Fibroblast of skin of left quadriceps (primary cell): ENCODE results near the gene NCOA6.
A peak's percentile ranks its signal among the peaks of the same experiment; 100 is the strongest.

ENCODE experiments used
- DNase-seq, 2 experiments: peaks; one replicate each; pipeline ENCODE4 v3.0.0-alpha.2; 2013; ENCODE audit warnings: low read depth in 2 of 2

Gene NCOA6

GRCh38 chr20:34825530-34826362 is at the start of gene NCOA6:
NCOA6 (minus strand) TSS chr20:34825651; CDS start chr20:34782355, 43,296 bp downstream.
- peak; percentile 49 to 59 for DNase-seq

GRCh38 chr20:34874094-34874654 is 48.7 kb upstream of the NCOA6 start:
- DNase-seq, result peak; percentile 67 to 70

GRCh38 chr20:34873583-34874093 is 48.2 kb upstream of the NCOA6 start:
- DNase-seq, result no peak

GRCh38 chr20:34872622-34873224 is 47.3 kb upstream of the NCOA6 start, which contains the start of gene GGT7:
GGT7 (minus strand) TSS chr20:34872856; CDS start chr20:34872815, 41 bp downstream.
- DNase-seq, result peak; percentile 34 to 43

GRCh38 chr20:34871966-34872621 is 46.6 kb upstream of the NCOA6 start:
- DNase-seq, result no peak

GRCh38 chr20:34871320-34871926 is 46.0 kb upstream of the NCOA6 start:
- DNase-seq, result no peak

GRCh38 chr20:34864216-34864615 is 38.8 kb upstream of the NCOA6 start:
- DNase-seq, result no peak

GRCh38 chr20:34863421-34863965 is 38.0 kb upstream of the NCOA6 start:
- DNase-seq, result no peak

GRCh38 chr20:34862724-34863123 is 37.3 kb upstream of the NCOA6 start:
- no peak for DNase-seq

- DNase-seq, result no peak
Observed at GRCh38 chr20:34861386-34862084, 36.1 kb upstream of the NCOA6 start.

GRCh38 chr20:34859826-34860545 is 34.5 kb upstream of the NCOA6 start:
- DNase-seq, result no peak

GRCh38 chr20:34859367-34859766 is 33.9 kb upstream of the NCOA6 start:
- DNase-seq, result no peak

- no peak for DNase-seq
Observed at GRCh38 chr20:34852298-34852697, 26.8 kb upstream of the NCOA6 start.

GRCh38 chr20:34850969-34851368 is 25.5 kb upstream of the NCOA6 start:
- no peak for DNase-seq

- no peak for DNase-seq
Observed at GRCh38 chr20:34849778-34850177, 24.3 kb upstream of the NCOA6 start.

- no peak for DNase-seq
Observed at GRCh38 chr20:34848597-34848996, 23.1 kb upstream of the NCOA6 start.

GRCh38 chr20:34843421-34843820 is 18.0 kb upstream of the NCOA6 start:
- no peak for DNase-seq

- no peak for DNase-seq
Observed at GRCh38 chr20:34842143-34842542, 16.7 kb upstream of the NCOA6 start.

GRCh38 chr20:34834459-34834893 is 9.0 kb upstream of the NCOA6 start:
- no peak for DNase-seq

GRCh38 chr20:34831936-34832335 is 6.5 kb upstream of the NCOA6 start:
- DNase-seq, result no peak
